NCI-H82 treated with DMSO at 0.1 percent for 48 hours (cell line): ENCODE results near the gene COG1.

Experiments used
- DNase-seq: peaks from one replicate; lab custom pipeline; 2025; ENCODE audit not compliant: unreplicated experiment; lab: John Stamatoyannopoulos, UW

COG1 gene

DNA sequence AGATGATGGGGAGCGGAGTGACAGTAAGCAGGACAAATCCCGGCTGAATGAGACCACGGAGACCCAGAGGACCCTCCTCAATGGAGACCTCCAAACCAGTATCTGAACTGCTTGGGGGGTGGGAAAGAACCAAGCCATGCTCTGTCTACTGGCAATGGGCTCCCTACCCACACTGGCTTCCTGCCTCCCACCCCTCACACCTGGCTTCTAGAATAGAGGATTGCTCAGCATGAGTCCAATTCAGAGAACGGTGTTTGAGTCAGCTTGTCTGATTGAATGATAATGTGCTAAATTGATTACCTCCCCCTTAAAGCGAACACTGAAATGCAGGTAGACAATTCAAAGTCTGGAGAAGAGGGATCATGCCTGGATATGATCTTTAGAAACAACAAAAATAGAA lies 22.5 kb upstream of the COG1 start:
- DNase-seq, result no peak

DNA sequence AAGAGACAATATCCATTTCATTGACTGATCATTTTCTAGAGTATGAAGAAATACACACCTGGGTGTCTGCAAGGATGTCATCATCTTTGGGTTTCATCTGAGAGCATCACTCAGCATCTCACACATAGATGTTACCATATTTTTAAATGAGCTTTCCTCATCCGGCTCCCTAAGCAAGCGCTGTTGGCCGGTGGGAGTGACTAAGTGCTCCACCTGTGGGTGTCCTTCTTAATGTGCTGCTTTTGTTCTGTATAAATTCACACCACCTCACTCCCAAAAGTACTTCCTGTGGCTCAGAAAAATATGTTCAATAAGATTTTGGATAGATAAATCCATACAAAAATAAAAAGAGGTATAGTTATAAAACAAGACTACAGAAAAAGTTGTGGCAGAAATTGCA lies 20.6 kb upstream of the COG1 start:
- no peak for DNase-seq

DNA sequence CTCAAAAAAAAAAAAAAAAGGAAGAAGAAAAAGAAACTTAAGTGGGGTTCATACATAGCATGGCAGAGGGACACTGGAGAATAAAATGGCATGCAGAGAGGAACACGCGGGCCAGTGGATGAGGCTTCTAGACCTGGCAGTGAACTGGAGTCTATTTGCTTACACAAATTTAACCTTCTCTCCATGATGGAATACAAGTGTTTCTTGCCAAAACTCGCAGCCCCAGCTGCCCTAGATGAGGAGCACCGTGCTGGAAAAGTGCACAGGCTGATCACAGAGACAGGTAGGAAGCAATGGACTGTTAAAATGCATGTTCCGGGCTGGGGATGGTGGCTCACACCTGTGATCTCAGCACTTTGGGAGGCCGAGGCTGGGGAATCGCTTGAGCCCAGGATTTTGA lies 18.7 kb upstream of the COG1 start:
- no peak for DNase-seq

DNA sequence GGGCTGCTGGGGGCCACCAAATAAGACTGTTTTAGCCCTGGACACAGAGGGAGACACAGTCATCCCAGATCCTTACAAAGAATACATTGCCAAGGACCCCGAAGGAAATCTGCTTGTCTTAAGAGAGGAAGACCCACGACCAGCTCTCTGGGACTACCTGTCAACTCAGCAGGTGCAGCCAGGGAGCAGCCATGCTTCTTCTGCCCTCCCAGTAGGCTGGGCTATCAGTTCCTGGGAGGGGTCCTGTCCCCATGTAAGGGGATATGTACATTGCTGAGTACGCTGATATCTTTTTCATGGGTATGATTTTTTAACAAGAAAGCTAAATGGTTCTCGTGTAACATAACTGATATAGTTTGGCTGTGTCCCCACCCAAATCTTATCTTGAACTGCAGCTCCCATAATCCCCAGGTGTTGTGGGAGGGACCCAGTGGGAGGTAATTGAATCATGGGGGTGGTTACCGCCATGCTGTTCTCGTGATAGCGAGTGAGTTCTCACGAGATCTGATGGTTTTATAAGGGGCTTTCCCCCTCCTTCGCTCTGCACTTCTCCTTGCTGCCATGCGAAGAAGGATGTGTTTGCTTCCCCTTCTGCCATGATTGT lies 16.8 kb upstream of the COG1 start:
- no peak for DNase-seq

DNA sequence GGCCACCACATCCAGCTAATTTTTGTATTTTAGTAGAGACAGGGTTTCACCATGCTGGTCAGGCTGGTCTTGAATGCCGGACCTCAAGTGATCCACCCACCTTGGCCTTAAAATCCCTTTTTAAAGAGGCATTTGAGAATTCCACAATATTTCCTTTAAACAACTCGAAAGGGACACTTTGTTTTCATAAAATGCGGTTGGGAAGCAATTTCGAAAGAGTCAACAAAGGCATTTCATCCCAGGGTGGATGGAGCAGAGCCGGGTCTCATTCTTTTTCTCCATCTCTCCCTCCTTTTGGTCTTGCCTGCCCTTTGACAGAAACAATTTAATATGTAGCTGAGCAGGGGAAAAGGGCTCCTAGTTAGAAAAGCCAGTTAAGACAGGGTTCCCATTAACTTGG lies 13.5 kb upstream of the COG1 start:
- DNase-seq, result no peak

DNA sequence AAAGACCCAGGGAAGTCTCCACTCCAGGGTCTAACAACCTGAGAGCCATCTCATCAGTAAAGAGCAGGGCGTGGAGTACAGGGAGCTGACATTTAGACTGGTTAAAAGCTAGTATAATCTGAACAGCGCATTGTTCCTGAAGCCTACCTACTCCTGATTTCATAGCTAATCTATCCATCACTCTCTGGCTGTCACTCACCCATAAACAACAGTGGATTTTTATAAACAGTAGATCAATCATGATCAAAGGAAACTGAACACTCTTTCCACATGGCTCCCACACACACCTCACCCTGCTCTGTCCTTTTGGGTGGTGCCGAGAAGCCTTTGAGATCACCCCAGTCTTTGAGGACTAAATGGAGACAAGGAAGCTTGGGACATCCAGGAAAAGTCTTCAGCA lies 13.0 kb upstream of the COG1 start:
- DNase-seq, result no peak

DNA sequence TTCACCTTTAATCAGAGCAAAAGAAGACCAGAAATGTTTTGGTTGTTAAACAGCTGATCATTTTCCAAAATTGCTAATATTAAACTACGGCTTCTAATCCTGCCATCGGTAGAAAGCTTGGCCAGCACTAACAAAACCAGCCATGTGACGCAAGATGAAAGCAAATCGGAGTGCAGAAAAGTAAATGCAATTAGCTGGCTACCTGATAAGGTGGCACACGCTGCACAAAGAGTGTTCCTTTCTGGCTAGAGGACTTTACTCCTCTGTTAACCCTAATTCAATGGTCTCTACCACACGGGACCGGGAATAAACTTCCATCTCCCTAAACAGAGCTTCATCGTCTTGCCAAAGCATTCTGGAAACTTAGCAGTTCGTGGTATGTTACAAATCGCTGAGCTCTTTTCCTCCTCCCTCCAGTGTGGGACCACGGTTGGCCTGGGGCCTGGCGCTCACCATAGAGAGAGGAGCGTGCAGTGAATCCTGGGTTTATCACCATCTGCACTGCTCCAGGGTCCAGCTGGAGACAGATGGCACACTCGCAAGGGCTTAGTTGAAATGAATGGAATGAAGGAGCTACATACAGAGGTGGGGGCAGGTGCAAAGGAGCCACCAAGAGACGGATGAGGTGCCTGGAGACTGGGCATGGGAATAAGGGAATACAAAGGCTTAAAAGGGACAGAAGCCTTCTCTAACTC lies 10.1 kb upstream of the COG1 start:
- DNase-seq, result peak; percentile 96

DNA sequence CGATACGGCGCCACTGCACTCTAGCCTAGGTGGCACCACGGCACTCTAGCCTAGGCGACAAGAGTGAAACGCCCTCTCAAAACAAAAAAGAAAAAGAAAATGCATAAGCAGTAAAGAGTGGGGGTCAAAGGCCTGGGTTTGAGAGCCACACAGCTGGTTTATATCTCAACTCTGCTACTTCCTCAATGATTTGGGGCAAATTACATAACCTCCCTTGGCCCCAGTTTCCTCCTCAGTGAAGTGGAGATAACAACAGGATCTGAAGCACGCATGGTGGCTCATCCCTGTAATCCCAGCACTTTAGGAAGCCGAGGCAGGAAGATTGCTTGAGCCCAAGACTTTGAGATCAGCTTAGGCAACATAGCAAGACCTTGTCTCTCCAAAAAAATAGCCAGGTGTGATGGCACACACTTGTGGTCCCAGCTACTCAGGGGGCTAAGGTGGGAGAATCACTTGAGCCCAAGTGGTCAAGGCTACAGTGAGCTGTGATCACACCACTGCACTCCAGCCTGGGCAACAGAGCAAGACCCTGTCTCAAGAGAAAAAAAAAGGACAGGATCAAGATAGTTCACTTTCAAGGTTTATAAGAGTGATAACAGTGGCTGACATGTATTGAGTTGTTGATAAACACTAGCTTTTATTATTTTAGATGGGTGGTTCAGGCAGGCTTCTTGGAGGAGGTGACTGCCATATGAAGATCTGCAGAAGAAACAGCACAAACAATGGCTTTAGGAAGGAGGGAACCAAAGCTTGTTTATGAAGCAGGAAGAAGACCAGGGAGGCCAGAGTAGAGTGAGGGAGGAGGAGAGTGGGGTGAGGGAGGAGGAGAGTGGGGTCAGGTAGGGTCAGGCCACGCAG lies 8.5 kb upstream of the COG1 start:
- no peak for DNase-seq

DNA sequence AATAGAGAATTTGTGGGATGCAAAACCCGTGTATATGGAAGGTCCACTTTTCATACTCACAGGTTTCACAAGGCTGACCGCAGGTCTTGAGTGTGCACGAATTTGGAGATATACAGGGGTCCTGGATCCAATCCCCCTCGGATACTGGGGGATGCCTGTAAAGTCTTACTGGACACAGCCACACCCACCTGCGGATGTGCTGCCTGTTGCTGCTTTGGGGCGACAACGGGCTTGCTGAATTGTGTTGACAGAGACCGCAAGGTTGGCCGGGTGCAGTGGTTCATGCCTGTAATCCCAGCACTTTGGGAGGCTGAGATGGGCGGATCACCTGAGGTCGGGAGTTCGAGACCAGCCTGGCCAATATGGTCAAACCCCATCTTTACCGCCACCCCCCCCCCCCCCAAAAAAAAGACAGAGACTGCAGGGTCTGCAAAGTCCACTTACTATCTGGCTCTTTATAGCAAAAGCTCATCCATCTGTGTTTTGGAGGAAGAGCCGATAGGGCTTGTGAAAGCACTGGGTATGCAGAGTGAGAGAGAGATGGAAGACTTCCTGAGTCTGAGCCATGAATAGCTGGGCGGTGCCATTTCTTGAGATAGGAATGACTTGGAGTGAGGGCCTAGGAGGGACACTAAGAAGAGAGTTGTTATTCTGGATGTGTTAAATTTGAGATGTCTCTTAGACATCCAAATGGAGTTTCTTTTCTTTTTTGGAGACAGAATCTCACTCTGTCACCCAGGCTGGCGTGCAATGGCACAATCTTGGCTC lies 6.4 kb upstream of the COG1 start:
- no peak for DNase-seq

DNA sequence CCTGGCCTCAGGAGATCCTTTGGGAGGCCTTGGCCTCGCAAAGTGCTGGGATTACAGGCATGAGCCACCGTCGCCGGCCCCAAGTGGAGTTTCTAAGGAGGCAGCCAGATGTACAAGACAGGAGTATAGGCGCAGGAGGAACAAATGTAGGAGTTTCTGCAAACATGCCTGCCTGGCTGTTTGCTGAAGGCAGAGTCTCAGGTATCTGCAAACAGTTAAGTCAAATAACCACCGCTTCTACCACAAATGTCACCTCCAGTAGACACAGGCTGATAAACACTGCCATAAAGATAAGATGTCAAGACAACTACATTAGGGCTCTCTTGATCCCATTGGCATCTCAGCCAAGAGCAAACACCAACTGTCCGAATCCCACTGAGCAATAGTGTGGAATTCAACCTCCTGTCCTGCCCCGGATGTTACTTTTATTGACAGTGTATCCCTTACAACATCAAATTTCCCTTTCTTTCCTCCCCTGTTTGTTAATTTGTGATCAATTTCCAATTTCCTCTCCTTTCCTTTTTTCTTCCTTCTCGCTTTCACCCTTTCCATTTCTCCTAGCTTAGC lies 5.6 kb upstream of the COG1 start:
- DNase-seq, result no peak

DNA sequence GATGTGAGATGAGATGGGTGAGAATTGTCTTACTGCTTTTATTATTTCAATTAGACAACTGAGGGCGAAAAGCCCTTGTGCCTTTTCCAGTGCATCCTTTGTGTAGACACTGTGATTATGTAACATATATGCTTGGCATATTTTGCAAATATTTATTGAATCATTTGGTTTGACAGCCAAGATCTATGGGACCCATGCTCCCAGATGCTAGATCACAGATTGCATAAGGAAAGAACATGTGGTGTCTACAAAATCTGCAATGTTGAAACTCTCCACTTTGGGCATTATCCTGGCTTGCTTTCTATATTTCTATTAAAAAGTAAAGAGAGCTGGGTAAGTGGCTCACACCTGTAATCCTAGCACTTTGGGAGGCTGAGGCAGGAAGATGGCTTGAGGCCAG lies 4.8 kb upstream of the COG1 start:
- DNase-seq, result no peak

DNA sequence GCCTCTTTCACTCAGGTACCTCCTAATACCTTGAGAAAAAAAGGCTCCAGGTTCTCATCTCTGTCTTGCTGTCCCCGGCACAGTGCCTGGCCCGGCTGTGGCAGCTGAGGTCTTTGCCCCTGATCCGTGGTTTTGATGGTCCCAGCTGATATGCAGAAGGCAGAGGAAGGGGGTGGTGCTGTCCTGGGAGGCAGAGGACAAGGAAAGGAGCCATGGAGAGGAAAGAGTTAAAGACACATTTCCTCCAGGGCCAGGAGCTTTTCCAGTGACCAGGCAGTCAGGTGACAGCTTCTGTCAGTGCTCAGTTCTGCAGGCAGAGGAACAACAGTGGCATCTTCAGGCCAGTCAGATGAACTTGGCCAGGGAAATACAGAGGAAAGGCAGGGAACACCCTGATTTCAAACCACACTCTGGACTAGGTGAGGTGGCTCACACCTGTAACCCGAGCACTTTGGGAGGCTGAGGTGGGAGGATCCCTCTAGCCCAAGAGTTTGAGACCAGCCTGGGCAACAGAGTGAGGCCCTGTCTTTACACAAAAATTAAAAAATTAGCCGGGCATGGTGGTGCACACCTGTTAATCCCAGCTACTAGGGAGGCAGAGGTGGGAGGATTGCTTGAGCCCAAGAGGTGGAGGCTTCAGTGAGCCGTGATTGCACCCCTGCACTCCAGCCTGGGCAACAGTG lies 3.3 kb upstream of the COG1 start:
- DNase-seq, result peak; percentile 48

DNA sequence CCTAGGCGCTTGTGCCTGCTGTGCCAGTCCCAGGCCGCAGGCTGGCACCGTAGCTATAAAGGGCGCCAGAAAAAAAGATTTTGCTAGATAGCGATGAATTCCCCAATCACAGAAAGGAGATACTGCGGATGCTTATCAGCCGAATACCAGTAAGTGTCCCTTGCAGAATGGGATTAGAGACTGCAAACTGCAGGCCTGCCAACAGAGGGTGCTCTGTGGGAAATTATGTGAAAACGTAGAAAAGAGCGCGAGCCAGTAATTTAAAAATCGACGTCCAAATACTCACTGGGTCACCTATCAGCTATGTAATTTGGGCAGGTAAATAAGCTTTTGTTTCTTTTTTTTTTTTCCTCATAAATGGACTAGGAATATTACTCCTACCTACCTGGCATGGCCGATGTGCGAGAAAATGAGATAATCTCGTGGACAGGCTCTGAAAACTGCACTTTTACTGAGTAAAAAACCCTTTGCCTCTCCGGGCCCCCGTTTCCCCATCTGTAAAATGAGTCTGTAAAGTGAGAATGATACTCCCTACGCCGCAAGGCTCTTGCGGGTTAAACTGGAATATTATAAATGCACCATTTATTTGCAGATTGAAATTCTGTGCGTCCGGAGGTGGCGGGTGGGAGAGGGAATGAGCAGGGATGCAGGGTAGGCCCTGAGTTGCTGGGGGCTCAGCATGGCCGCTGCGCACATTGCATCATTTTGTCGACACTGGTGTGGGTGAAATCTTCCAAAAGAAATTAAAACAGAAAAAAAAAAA lies 1.2 kb upstream of the COG1 start:
- peak; percentile 61 for DNase-seq

DNA sequence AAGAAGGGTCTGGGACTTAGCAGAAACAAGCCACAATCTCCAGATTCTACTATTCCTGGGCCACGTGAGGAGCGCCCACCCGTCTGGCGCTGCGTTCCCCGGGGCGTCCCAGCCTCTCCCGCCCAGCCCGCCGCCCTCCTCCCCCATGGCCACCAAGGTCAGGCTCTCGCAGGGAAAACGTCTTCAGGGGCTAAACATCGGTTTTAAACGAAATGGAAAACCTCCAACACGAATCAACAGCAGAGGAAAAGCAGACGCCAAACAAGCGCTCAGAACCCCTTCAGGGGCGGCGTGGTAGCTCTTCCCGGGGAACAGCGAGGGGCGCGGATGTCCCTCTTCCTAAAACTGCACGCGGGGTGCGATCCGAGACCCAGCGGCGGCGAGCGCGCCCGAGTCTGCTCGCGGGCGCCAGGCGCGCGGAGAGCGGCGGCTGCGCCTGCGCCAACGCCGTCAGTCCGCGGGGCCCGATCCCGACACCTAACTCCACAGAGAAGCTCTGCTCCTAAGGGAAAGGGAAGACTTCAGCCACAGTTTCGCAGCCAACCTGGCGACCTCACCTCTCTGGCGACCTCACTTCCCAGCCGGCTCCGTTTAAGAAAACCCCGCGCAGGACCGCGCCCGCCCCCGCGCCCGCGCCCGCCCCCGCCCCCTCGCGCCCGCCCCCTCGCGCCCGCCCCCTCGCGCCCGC lies 505 bp upstream of the COG1 start:
- DNase-seq, result peak; percentile 78

DNA sequence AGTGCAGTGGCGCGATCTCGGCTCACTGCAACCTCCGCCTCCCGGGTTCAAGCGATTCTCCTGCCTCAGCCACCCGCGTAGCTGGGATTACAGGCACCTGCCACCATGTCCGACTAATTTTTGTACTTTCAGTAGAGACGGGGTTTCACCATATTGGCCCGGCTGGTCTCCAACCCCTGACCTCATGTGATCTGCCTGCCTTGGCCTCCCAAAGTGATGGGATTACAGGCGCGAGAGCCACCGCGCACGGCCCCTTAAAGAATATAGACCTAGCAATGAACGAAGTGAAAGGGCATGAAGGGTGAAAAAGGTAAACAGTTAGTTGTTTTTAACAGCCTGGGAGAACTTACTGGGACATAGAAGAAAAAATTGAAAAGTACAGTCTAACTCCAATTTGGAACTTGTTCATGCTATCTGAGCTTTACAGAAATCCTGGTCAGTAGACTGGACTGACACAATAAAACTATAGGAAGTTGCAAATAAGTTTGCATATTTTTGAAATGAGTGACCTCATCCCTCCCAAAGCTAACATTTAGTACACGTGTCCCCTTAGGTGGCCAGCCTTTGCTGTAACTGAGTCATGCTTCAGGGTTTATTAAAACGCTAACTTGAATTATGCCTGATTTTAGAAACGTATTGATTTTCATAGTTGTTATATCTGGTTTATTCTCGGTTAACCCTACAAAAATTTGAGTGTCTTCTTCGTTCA lies 1.8 kb downstream of the COG1 start:
- DNase-seq, result no peak

DNA sequence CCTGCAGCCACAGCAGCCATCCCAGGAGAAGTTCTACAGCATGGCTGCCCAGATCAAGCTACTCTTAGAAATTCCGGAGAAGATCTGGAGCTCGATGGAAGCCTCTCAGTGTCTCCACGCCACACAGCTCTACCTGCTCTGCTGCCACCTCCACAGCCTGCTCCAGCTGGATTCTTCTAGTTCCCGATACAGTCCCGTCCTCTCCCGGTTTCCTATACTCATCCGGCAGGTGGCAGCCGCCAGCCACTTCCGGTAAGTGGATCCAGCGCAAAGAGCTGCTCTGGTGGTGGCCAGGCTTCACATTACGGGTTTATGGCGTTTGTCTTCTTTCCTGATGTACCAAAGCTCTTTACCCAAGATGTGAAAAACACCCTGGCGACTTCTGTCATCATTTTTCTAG lies 3.6 kb downstream of the COG1 start:
- no peak for DNase-seq

DNA sequence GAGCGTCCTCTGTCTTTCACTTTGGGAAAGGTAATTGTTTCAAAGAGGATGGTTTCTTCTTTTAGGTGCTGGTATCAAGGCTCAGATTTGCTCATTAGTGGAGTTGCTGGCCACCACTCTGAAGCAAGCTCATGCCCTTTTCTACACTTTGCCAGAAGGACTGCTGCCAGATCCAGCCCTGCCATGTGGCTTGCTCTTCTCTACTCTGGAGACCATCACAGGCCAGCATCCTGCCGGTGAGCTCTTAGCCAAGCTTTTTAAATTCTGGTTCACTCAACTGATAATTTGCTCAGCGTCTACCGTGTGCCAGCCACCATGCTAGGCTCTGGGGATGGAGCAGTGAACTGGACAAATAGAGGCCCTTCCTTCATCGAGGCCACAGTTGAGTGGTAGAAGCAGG lies 4.3 kb downstream of the COG1 start:
- DNase-seq, result no peak

DNA sequence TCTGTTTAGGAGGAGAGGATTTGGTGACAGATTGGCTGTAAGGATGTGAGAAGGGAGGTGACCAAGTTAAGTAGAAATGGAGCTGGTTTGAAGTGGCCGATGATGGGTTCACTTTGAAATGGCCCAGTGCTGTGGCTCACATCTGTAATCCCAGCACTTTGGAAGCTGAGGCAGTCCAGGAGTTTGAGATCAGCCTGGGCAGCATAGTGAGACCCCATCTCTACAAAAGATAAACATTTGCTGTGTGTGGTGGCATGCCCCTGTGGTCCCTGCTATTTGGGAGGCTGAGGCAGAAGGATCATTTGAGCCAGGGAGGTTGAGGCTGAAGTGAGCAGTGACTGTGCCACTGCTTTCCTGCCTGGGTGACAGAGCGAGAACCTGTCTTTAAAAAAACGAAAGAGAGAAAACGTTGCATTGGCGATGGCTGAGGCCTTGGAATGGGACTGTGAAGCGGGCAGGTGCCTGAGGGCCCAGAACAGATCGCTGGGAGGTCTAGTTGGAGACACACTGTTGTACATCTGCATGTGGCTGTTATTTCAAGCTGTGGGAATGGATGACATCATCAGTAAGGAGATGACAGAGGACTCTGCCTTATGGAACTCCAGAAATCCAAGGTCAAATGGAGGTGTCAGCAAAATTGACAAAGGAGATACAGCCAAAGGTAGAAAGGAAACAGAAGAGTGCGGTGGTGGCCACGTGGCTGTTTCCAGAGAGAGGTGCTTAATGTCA lies 5.5 kb downstream of the COG1 start:
- DNase-seq, result no peak
